Fibroblast of the aortic adventitia (primary cell): ENCODE results near the gene CYB5RL. TPM values are rescaled to one million over a fixed set of nuclear protein-coding genes. Genes with fewer than 3 reads are reported as not detected.

Source experiments
- DNase-seq: peaks from one replicate; pipeline ENCODE4 v3.0.0-alpha.2; 2010; ENCODE audit warnings: low read depth
- H3K4me3 ChIP-seq: 2 replicates; pipeline ENCODE4 v1.5.1; 2011; ENCODE audit warnings: low read depth, mild to moderate bottlenecking, control low read depth, low read length, moderate library complexity
- total RNA-seq: library from RNA; depleted of rRNA; stranded (reverse); fragments of >200 nt; gene quantifications from 2 replicates; pipeline ENCODE4 v1.2.3, GENCODE V29; 2012; ENCODE audit warnings: low replicate concordance
- TF ChIP-seq, protein P1 (sequence below): IDR thresholded peaks from 2 replicates; pipeline ENCODE4 v1.5.1; 2011; ENCODE audit warnings: mild to moderate bottlenecking, low read length, control low read depth, inconsistent platforms; ENCODE audit not compliant: insufficient read depth

CYB5RL gene
- total RNA-seq, 1 donor, result 10.9 TPM

DNA sequence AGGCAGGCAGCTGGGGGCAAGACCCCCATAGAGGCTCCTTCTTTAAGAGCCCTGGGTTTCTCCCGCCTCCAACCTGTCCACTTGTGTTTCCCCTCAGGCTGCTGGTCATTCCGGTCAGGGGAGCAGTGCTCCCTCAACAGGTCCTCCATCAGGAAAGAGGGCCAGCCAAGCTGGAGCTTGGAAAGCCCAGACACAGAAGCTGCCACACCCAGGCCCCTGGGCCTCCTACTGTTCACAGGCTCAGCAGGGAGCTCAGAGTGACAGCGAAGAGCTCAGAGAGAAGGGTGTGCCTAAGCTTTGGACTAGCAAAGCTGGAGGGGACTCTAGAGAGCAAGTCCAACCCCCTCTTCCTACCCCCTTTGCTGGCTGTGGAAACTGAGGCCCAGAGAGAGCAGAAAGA is 36.8 kb downstream of the CYB5RL start:
- H3K4me3 ChIP-seq, result no peak overlapping the region
- TF ChIP-seq, protein P1, sequence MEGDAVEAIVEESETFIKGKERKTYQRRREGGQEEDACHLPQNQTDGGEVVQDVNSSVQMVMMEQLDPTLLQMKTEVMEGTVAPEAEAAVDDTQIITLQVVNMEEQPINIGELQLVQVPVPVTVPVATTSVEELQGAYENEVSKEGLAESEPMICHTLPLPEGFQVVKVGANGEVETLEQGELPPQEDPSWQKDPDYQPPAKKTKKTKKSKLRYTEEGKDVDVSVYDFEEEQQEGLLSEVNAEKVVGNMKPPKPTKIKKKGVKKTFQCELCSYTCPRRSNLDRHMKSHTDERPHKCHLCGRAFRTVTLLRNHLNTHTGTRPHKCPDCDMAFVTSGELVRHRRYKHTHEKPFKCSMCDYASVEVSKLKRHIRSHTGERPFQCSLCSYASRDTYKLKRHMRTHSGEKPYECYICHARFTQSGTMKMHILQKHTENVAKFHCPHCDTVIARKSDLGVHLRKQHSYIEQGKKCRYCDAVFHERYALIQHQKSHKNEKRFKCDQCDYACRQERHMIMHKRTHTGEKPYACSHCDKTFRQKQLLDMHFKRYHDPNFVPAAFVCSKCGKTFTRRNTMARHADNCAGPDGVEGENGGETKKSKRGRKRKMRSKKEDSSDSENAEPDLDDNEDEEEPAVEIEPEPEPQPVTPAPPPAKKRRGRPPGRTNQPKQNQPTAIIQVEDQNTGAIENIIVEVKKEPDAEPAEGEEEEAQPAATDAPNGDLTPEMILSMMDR, result no peak
- no peak for DNase-seq

- TF ChIP-seq, protein P1, result no peak
- no peak for DNase-seq
- H3K4me3 ChIP-seq, result no peak overlapping the region
These were observed 38.2 kb downstream of the CYB5RL start for GRCh38 chr1:54161495-54162168.

- TF ChIP-seq, protein P1, result no peak
- DNase-seq, result no peak
- no peak overlapping the region for H3K4me3 ChIP-seq
These were observed 39.5 kb downstream of the CYB5RL start for GRCh38 chr1:54160351-54160750.

GRCh38 chr1:54159733-54160316 is 40.0 kb downstream of the CYB5RL start:
- DNase-seq, result no peak
- TF ChIP-seq, protein P1, result no peak
- H3K4me3 ChIP-seq, result no peak overlapping the region

DNA sequence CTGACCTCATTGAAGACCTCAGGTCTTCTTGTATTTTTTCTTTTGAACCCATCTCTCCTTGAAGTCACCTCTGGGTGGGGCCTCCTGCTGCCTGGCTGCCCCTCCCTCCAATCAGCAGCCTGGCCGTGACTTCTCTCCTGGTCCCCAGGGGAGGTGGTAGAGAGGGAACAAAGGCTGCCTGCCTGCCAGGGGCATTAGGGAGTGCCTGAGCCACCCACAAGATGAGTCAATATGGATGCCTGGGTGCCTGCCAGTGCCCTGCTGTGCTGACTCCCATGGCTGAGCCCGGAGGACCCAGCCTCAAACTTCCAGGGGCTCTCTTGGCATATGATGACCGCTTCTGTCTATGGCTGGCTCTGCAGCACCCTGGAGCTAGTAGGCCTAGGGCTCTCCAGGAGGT is 41.8 kb downstream of the CYB5RL start:
- DNase-seq, result no peak

GRCh38 chr1:54157401-54157800 is 42.4 kb downstream of the CYB5RL start:
- no peak for DNase-seq
- TF ChIP-seq, protein P1, result no peak
- no peak overlapping the region for H3K4me3 ChIP-seq

More for the DNA sequence above, 41.8 kb downstream of the CYB5RL start:
- TF ChIP-seq, protein P1, result no peak
- H3K4me3 ChIP-seq, result no peak overlapping the region
